GM10266 (cell line): ENCODE data around the gene ERC1.
"Not testable (repeated sequence)": the region's sequence is repeated elsewhere in the genome, so short reads cannot be mapped to it uniquely, and the experiment has no call there.

Source experiments
- DNase-seq: peaks from one replicate; pipeline ENCODE4 v3.0.0; 2012; ENCODE audit errors: extremely low spot score
- TF ChIP-seq, protein P1 (sequence below): IDR thresholded peaks from 2 replicates; pipeline ENCODE4 v1.5.1; 2012; ENCODE audit warnings: mild to moderate bottlenecking, low read depth; ENCODE audit not compliant: control insufficient read depth, insufficient read depth; ENCODE audit errors: missing control alignments

The ERC1 gene

DNA sequence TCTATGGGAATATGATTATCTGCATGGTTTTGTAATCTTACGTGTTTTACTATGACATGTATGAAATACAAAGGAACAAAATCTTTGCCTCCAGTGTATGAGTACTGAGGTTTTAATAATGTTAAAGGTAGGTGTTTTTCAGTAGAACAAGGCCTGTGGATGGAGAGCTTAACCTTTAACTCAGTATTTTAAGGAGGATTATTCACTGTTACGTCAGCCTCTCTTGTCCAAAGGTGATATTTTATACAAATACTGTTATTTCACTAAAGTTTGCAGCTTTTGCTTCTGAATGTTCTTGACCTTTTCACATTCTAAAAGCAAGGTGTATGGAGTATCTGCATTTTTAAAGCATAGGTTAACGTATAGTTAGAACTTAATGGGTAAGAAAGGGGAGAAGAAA is 195.3 kb downstream of the ERC1 start:
- TF ChIP-seq, protein P1, sequence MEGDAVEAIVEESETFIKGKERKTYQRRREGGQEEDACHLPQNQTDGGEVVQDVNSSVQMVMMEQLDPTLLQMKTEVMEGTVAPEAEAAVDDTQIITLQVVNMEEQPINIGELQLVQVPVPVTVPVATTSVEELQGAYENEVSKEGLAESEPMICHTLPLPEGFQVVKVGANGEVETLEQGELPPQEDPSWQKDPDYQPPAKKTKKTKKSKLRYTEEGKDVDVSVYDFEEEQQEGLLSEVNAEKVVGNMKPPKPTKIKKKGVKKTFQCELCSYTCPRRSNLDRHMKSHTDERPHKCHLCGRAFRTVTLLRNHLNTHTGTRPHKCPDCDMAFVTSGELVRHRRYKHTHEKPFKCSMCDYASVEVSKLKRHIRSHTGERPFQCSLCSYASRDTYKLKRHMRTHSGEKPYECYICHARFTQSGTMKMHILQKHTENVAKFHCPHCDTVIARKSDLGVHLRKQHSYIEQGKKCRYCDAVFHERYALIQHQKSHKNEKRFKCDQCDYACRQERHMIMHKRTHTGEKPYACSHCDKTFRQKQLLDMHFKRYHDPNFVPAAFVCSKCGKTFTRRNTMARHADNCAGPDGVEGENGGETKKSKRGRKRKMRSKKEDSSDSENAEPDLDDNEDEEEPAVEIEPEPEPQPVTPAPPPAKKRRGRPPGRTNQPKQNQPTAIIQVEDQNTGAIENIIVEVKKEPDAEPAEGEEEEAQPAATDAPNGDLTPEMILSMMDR = no peak
- DNase-seq = no peak

- TF ChIP-seq, protein P1 = no peak
These were observed 197.0 kb downstream of the ERC1 start for GRCh38 chr12:1188016-1188415.

DNA sequence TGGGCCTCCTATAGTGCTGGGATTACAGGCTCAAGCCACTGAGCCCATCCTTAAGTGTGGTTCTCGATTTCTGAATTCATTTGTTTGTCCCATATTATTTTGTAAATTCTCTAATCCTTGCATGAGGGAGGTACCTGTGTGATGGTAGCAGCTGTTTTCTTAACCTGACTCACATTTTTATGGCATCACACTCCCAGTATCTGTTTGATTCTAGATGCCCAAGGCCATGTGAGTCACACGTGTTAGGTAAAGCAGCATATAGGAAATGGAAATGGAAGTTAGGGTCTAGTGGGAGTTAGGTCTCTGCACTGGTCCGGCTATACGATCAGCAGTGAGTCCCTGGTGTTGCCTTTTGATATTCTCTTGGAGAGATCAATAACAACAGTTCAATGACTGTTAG is 198.1 kb downstream of the ERC1 start:
- DNase-seq = no peak
- TF ChIP-seq, protein P1 = no peak

More at GRCh38 chr12:1188016-1188415, 197.0 kb downstream of the ERC1 start:
- DNase-seq = no peak

DNA sequence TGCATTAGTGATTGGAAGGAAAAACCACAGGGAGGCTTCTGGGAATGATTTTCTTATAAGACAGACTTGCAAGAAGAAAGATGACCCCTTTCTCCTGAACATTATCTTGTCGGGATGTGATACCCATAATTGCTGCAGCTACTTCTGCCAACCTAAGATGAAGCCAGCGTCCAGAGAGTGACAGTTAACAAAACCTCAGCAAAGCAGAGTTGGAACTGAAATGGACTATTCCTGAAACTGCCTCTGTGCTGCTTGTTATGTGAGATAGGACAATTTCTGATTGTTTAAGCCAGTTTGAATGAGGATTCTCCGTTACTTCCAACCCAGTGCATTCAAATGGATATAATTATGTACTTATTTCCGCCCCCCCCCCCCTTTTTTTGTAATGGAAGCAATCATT is 204.5 kb downstream of the ERC1 start:
- no peak for DNase-seq
- TF ChIP-seq, protein P1 = no peak

DNA sequence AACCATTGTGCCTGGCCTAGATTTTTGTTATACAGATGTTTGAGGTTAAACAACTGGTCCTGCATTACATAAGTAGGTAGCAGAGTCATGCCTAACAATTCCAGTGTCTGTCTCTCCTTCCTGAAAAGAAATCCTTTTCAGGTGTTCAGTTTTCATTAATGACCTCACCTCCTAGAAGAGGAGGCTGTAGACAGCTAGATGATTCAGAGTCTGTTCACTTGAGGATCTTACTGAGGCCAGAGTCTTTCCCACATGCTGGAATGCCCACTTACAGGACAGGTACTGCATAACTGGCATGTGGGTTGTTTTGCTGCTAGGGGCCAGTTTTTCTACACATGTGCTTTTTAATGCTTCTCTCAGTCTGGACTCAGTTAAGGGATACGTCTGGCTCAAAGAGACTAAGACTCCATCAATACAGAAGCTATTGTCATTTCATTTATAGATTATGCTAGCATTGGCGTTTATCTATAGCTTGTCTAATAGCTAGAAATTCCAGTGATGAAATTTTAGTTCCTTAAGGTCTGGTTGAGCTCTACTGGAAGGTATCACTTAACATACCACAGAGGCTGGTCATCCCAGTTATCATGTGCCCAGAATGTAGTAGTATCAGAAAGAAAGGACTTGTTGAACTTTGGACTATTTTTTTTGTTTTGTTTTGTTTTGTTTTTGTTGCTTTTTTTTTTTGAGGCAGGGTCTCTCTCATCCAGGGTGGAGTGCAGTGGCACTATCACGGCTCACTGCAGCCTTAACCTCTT is 206.4 kb downstream of the ERC1 start:
- DNase-seq = no peak
- TF ChIP-seq, protein P1 = no peak

DNA sequence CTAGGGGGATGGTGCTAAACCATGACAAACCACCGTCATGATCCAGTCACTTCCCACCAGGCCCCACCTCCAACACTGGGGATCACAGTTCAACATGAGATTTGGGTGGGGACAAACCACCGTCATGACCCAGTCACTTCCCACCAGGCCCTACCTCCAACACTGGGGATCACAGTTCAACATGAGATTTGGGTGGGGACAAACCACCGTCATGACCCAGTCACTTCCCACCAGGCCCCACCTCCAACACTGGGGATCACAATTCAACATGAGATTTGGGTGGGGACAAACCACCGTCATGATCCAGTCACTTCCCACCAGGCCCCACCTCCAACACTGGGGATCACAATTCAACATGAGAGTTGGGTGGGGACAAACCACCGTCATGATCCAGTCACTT is 207.8 kb downstream of the ERC1 start:
- DNase-seq = not testable (repeated sequence)

- TF ChIP-seq, protein P1 = no peak
These were observed 208.7 kb downstream of the ERC1 start for GRCh38 chr12:1199700-1200099.

DNA sequence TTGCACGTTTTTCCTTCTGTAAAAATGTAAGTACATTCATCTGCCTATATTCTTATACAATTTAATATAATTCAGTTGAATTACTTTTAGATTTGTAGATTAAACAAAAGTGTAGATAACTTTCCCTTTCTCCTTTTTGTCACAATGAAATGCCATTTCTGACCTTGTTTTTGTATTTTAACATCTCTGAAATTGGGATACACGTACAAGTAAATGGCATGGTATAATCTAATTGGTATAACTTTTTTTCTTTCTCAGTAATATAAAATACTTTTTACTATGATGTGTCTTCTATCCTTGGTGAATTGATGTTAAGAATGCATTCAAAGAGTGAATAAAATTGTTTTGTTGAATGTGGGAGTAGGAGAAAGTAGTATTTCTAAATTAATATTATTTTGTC is 210.0 kb downstream of the ERC1 start:
- DNase-seq = no peak
- TF ChIP-seq, protein P1 = no peak

More at GRCh38 chr12:1199700-1200099, 208.7 kb downstream of the ERC1 start:
- DNase-seq = no peak
